HUES6 (cell line): ENCODE measurements around the gene MCHR1.

Experiments
- H3K27ac ChIP-seq: 2 replicates; pipeline ENCODE4 v1.7.0; 2013; ENCODE audit warnings: low read depth, mild to moderate bottlenecking, low read length, inconsistent platforms
- H3K27me3 ChIP-seq: 2 replicates; pipeline ENCODE4 v1.6.1; 2013; ENCODE audit warnings: low read length; ENCODE audit not compliant: control insufficient read depth, insufficient read depth
- H3K36me3 ChIP-seq: 2 replicates; pipeline ENCODE4 v1.6.1; 2013; ENCODE audit warnings: low read length; ENCODE audit not compliant: control insufficient read depth, insufficient read depth
- H3K4me1 ChIP-seq: 2 replicates; pipeline ENCODE4 v1.6.1; 2013; ENCODE audit warnings: low read length; ENCODE audit not compliant: control insufficient read depth, insufficient read depth
- H3K4me3 ChIP-seq: 2 replicates; pipeline ENCODE4 v1.5.1; 2013; ENCODE audit warnings: low read depth, low read length
- H3K9ac ChIP-seq: one replicate; pipeline ENCODE4 v1.6.1; 2013; ENCODE audit warnings: mild to moderate bottlenecking, low read length
- H3K9me3 ChIP-seq: 2 replicates; pipeline ENCODE4 v1.6.1; 2013; ENCODE audit warnings: low read depth, low read length; ENCODE audit not compliant: control insufficient read depth, insufficient read depth

MCHR1 gene, protein sequence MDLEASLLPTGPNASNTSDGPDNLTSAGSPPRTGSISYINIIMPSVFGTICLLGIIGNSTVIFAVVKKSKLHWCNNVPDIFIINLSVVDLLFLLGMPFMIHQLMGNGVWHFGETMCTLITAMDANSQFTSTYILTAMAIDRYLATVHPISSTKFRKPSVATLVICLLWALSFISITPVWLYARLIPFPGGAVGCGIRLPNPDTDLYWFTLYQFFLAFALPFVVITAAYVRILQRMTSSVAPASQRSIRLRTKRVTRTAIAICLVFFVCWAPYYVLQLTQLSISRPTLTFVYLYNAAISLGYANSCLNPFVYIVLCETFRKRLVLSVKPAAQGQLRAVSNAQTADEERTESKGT

DNA sequence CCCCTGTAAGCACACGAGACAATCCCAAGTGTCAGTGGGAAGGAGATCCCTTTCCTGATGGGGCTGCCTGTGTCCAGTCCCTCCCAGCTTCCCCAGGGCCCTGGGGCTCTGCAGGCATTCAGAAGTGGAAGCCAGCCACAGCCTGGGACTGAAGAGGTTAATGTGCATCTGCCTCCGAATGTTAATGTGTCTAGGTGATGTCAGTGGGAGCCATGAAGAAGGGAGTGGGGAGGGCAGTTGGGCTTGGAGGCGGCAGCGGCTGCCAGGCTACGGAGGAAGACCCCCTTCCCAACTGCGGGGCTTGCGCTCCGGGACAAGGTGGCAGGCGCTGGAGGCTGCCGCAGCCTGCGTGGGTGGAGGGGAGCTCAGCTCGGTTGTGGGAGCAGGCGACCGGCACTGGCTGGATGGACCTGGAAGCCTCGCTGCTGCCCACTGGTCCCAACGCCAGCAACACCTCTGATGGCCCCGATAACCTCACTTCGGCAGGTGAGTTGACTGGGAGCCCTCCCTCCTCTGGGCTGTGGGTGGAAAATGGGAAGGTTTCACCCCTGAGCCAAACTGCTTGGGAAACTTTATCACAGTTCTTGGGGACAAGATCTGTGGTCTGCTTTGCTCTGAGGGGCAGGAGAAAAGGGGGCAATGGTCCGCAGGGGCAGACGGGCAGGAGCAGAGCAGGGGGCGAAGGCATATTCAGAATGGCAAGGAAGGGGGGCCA, at the start of gene MCHR1:
Gene MCHR1, plus strand, starts transcription at position 236 of the 715 bp plus-strand sequence. Its CDS starts 169 bp downstream, at position 405.
- no peaks in the 10 kb centered on the region for H3K36me3 ChIP-seq
- H3K4me1 ChIP-seq, result peaks cover 41% of the 10 kb centered on the region
- H3K4me3 ChIP-seq, result peak within 1 kb of the TSS; percentile 36; the same call in 1 of the 2 replicates
- H3K27ac ChIP-seq, result no peak within 1 kb of the TSS
- H3K27me3 ChIP-seq, result no peaks in the 10 kb centered on the region
- peak within 1 kb of the TSS; percentile 63 for H3K9ac ChIP-seq
- no peaks in the 10 kb centered on the region for H3K9me3 ChIP-seq

DNA sequence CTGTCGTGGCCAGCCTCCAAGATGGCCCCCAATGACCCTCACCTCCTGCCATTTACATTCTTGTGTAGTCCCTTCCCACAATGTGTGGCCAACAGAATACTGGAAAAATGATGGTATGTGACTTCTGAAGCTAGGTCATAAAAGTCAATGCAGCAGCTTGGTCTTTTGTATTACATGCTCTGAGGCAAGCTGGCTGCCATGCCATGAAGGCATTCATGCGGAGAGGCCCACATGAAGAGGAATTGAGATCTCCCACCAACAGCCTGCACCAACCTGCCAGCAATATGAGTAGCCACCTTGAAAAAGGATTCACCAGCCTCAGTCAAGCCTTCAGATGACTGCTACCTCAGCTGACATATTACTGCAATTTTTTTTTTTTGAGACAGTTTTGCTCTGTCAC, 47.4 kb upstream of the MCHR1 start:
- peaks cover 8% of the 10 kb centered on the region; the same call in 1 of the 2 replicates for H3K4me1 ChIP-seq
- no peak overlapping the region for H3K4me3 ChIP-seq
- no peaks in the 10 kb centered on the region for H3K27me3 ChIP-seq
- H3K9ac ChIP-seq, result no peak overlapping the region
- no peak overlapping the region for H3K27ac ChIP-seq
- no peaks in the 10 kb centered on the region for H3K36me3 ChIP-seq
- 0 out of 2 replicates have a peak, but pooled peaks cover 2% of the 10 kb centered on the region for H3K9me3 ChIP-seq

DNA sequence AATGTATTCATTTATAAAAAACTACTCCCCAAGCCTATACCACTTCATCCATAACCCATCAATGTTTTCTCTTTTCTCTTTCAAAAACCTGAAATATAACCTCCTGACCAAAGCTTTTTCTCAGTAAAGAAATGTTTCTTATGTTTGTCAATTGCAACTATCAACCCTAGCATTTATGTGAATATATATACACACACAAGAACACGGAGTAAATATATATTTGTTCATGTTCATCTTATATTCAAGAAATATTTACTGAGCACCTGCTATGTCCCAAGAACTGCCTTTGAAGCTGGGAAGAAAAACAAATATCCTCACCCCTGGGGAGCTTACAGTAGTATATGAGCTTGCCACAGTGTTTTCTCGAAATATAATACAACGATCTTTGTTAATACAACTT, 46.2 kb upstream of the MCHR1 start:
- Histone ChIP-seq H3K9me3 (0 out of 2 replicates have a peak, but pooled peaks cover 2% of the 10 kb centered on the region), H3K4me1 (peaks cover 8% of the 10 kb centered on the region; the same call in 1 of the 2 replicates), H3K9ac (no peak overlapping the region), H3K27me3 (no peaks in the 10 kb centered on the region), H3K36me3 (no peaks in the 10 kb centered on the region), H3K27ac (no peak overlapping the region), H3K4me3 (no peak overlapping the region)

DNA sequence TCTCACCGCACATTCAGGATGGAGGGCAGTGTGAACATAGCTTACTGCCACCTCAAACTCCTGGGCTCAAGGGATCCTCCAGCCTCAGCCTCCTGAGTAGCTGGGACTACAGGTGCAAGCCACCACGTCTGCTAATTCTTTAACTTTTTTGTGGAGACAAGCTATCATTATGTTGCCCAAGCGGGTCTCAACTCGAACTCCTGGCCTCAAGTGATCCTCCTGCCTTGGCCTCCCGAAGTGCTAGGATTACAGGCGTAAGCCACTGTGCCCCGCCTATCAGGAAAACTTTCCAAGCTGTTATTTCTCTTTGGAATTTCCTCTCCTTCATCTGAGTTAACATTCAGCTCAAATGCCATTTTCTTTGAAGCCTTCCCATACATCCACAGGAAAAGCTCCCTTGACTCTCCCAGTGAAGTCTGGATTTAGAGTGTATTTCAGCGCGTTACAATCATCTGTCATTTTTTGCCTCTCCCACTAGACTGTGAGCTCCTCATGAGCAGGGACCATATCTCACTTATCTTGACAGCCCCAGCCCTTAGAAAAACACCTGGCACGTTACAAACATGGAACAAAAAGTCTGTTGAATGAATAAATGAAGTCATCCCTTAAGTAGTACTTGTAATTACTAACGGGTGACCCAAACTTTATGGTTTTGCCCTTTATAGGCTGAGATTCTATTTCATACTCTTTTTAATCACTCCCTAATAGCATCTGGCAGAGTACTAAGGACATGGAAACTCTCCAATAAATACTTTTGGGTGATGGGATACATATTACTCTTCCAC, 45.0 kb upstream of the MCHR1 start:
- no peak overlapping the region for H3K4me3 ChIP-seq
- no peaks in the 10 kb centered on the region for H3K36me3 ChIP-seq
- 0 out of 2 replicates have a peak, but pooled peaks cover 2% of the 10 kb centered on the region for H3K9me3 ChIP-seq
- no peak overlapping the region for H3K9ac ChIP-seq
- no peak overlapping the region for H3K27ac ChIP-seq
- H3K27me3 ChIP-seq, result no peaks in the 10 kb centered on the region
- peaks cover 8% of the 10 kb centered on the region; the same call in 1 of the 2 replicates for H3K4me1 ChIP-seq

DNA sequence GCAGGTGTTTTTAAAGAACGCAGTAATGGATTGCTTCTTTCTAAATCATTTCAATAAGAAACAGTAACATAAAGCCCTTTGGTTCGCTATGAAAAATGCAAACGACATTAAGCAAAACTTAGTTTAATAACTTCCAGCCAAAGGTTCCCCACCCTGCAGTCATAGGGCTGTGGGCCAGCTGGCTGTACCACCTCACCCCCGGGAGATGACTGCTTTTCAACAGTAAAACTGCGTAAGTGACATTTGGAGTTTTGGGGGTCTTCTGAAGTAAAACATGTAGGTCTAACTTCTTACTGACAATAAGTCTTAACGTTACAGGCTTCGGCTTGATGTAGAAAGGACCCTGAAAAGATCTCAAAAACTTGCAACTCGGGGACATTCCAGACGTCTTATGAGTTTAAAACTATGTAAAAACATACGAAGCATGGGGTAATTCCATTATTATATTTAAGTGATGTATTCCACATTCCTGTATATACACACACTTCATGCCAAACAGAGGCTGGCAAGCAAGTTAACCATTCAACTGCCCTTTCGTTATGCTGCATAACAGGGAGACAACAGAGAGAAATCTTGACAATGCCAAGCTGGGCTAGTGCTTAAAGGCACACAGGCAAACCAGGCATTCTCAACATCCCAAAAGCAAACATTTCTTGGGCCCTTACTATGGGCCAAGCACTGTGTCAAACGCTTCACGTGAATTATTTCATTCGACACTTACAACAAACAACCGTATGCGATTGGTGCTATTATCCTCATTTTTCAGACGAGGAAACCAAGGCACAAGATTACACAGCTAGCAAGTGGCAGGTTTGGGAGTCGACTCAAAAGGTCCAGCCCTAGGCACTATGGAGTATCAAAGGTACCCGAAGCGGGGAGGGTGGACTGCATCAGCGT, 44.0 kb upstream of the MCHR1 start:
- no peak overlapping the region for H3K27ac ChIP-seq
- peak overlapping the region; percentile 89 for H3K9ac ChIP-seq
- H3K27me3 ChIP-seq, result no peaks in the 10 kb centered on the region
- H3K9me3 ChIP-seq, result 0 out of 2 replicates have a peak, but pooled peaks cover 2% of the 10 kb centered on the region
- no peaks in the 10 kb centered on the region for H3K36me3 ChIP-seq
- peaks cover 8% of the 10 kb centered on the region; the same call in 1 of the 2 replicates for H3K4me1 ChIP-seq
- H3K4me3 ChIP-seq, result peak overlapping the region; percentile 84

DNA sequence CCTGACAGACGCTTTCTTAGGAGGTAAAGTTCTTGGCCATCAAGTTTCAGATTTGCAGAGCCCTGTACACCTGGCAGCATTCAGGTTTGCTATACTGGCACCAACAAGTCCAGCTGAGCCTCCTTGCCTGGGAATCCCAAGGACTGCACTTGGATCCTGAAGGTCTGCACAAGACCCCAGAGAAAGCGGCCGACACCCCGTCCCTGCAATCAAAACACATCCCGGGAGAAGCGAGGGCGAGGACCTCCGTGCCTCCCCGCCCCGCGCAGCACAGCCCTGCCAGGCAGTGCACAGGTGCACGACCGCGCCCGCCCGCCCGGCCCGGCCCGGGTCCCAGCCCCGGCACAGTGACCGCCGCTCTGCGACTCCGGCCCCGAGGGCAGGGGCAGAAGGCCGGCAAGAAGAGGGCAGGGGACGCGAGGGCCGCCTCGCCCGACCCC, 43.3 kb upstream of the MCHR1 start:
- no peaks in the 10 kb centered on the region for H3K27me3 ChIP-seq
- peak overlapping the region; percentile 89 for H3K9ac ChIP-seq
- H3K4me3 ChIP-seq, result peak overlapping the region; percentile 84
- H3K27ac ChIP-seq, result peak overlapping the region; percentile 64; the same call in 1 of the 2 replicates
- 0 out of 2 replicates have a peak, but pooled peaks cover 2% of the 10 kb centered on the region for H3K9me3 ChIP-seq
- peaks cover 8% of the 10 kb centered on the region; the same call in 1 of the 2 replicates for H3K4me1 ChIP-seq
- no peaks in the 10 kb centered on the region for H3K36me3 ChIP-seq

DNA sequence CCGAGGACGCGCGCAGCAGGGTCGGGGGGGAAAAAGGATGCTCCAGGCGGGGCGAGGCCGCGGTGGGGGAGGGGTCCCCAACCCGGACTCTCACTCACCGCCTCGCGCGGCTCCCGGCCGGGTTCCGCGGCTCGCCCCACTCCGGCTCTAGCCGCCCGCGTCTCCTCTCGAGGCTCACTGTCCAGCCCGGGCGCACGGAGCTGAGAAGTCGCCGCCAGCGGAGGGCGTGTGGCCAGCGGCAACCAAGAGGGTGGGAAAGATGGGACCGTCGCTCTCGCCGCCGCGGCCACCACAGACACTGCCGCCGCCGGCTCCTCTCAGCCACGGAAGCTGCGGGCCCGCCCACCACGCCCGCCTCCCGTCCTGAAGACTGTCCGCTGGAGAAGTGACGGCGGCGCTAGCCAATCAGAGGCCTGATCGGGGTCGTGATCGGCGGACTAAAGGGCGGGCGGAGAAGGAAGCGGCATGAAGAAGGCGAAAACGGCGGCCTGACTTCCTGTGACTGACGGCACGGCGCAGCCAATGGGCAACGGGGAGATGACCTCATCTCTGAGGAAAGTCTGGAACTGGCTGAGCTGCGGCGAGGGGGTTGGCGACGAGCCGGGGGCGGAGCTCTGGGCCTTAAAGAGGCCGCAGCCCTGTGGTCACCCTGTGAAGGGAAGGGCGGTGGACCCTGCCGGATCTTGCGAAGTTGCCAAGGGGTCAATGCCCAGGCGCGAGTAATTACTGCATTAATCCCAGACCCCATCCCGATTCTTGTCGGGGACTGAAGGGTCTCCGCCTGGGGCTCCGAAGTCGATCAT, 42.7 kb upstream of the MCHR1 start, which contains the start of gene MRTFA:
Gene MRTFA, minus strand, starts transcription at position 340 of the 803 bp plus-strand sequence.
- Histone ChIP-seq H3K27me3 (no peaks in the 10 kb centered on the region), H3K4me3 (peak within 1 kb of the TSS; percentile 84), H3K4me1 (peaks cover 8% of the 10 kb centered on the region; the same call in 1 of the 2 replicates), H3K9ac (peak within 1 kb of the TSS; percentile 89), H3K9me3 (0 out of 2 replicates have a peak, but pooled peaks cover 2% of the 10 kb centered on the region), H3K36me3 (no peaks in the 10 kb centered on the region), H3K27ac (peak within 1 kb of the TSS; percentile 64; the same call in 1 of the 2 replicates)

DNA sequence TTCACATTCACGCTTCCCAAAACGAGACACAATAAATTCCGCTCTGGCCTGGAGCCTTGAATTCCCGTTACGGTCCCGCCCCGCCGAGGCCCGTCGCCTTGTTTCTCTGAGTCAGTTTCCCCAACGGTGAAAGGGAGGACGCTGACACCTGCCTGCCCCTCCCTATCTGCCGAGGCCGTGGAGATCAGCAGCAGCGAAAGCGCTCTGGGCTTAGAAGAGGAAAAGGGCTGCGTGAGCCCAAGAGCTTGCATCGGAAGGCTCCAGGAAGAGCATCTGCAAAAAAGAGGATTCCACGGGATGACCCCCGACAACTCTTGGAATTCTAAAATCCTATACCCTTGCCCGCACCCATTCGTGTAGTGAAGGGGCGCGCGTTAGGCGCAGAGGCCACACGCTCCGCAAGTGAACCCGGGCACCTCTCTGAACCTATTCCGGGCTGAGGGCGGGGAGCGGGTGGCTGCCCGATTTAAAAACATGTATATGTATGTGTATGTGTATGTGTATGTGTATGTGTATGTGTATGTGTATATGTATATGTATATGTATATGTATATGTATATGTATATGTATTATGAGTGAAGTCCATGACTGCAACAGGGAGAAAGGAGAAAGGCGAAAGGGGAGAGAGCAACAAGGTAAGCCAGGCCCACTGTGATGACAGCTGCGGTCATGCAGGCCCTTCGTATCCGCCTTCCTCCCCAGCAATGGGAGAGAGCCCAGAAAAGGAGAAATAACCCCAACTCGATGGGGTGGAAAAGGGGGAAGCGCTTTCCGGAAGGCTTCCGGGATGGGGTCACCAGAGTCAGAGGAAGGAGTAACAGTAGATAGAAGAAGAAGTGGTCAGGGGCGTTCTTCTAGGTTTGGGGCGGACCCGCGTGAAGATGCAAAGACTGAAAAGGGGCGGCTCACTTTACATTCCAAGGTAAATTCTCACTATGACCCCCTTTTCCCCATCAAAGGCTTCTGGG, 41.8 kb upstream of the MCHR1 start:
- Histone ChIP-seq H3K9ac (peak overlapping the region; percentile 66), H3K27me3 (no peaks in the 10 kb centered on the region), H3K4me1 (peaks cover 8% of the 10 kb centered on the region; the same call in 1 of the 2 replicates), H3K4me3 (peak overlapping the region; percentile 84), H3K27ac (no peak overlapping the region), H3K9me3 (no peaks in the 10 kb centered on the region), H3K36me3 (no peaks in the 10 kb centered on the region)
